H1 (cell line): ENCODE data around the gene IFNG. TPM values are rescaled to one million over a fixed set of nuclear protein-coding genes. Genes with fewer than 3 reads are reported as not detected.

ENCODE experiments used
- CTCF ChIA-PET: fragments of 300-600 bp; sonication (Branson Sonifier 250); formaldehyde crosslinking; loops from one replicate; lab custom pipeline; 2021; ENCODE audit not compliant: partially characterized antibody; lab: Charles Lee
- POLR2A ChIA-PET: fragments of 300-600 bp; sonication (Branson Sonifier 250); formaldehyde crosslinking; loops from one replicate; lab custom pipeline; 2021; ENCODE audit warnings: inconsistent platforms; ENCODE audit not compliant: partially characterized antibody; lab: Charles Lee
- DNase-seq, 2 experiments: peaks; one replicate each; pipeline versions ENCODE4 v3.0.0 to v3.0.0-alpha.2; 2010 to 2022; ENCODE audit warnings: low spot score in 2 of 2, low read depth in 1 of 2, mixed read lengths in 1 of 2
- FAIRE-seq: peaks from 2 replicates; lab custom pipeline; 2011; peaks lifted over from hg19 to GRCh38; lab: Jason Lieb, UNC
- H2AFZ ChIP-seq: 2 replicates; pipeline ENCODE4 v1.8.1; 2012; ENCODE audit warnings: low read length, inconsistent platforms
- H2AK5ac ChIP-seq: 2 replicates; pipeline ENCODE4 v1.6.1; 2013; ENCODE audit warnings: low read depth, low read length
- H2BK120ac ChIP-seq: replicated peaks from 2 replicates; pipeline ENCODE3; 2013; ENCODE audit warnings: low read depth, low read length, inconsistent platforms
- H2BK12ac ChIP-seq: 2 replicates; pipeline ENCODE4 v1.6.1; 2013; ENCODE audit warnings: low read depth, low read length
- H2BK15ac ChIP-seq: 2 replicates; pipeline ENCODE4 v1.6.1; 2013; ENCODE audit warnings: low read length
- H2BK20ac ChIP-seq: 2 replicates; pipeline ENCODE4 v1.6.1; 2013; ENCODE audit warnings: low read length
- H2BK5ac ChIP-seq: 2 replicates; pipeline ENCODE4 v1.6.1; 2013; ENCODE audit warnings: low read depth, low read length
- H3K14ac ChIP-seq: 2 replicates; pipeline ENCODE4 v1.6.1; 2013; ENCODE audit warnings: inconsistent platforms; ENCODE audit not compliant: insufficient read length
- H3K18ac ChIP-seq: 2 replicates; pipeline ENCODE4 v1.6.1; 2013; ENCODE audit warnings: low read length; ENCODE audit errors: extremely low read depth
- H3K23ac ChIP-seq: 2 replicates; pipeline ENCODE4 v1.6.1; 2013; ENCODE audit warnings: inconsistent platforms; ENCODE audit not compliant: insufficient read length
- H3K23me2 ChIP-seq: 2 replicates; pipeline ENCODE4 v1.6.1; 2013; ENCODE audit warnings: low read depth, low read length
- H3K27ac ChIP-seq: 2 replicates; pipeline ENCODE4 v1.6.1; 2011; ENCODE audit warnings: low read depth, low read length, inconsistent platforms
- H3K27me3 ChIP-seq, 4 experiments: replicated peaks in 1 of 4; 1 replicate in 1 of 4; 2 replicates in 3 of 4; pipeline versions ENCODE4 v1.6.1 to v1.8.1; 2011 to 2013; ENCODE audit warnings: low read length in 3 of 4, mild to moderate bottlenecking in 3 of 4, inconsistent platforms in 2 of 4, mixed read lengths in 2 of 4, moderate library complexity in 1 of 4; ENCODE audit not compliant: control insufficient read depth in 3 of 4, insufficient read depth in 3 of 4; ENCODE audit errors: extremely low read depth in 1 of 4
- H3K36me3 ChIP-seq, 4 experiments: 2 replicates each; pipeline versions ENCODE4 v1.6.1 to v1.8.1; 2011 to 2013; ENCODE audit warnings: mild to moderate bottlenecking in 4 of 4, low read length in 3 of 4, moderate library complexity in 2 of 4, control low read depth in 1 of 4, inconsistent platforms in 1 of 4; ENCODE audit not compliant: insufficient read depth in 4 of 4, control insufficient read depth in 2 of 4
- H3K4ac ChIP-seq: replicated peaks from 2 replicates; pipeline ENCODE3; 2013; ENCODE audit warnings: low read length, low read depth, mixed read lengths, inconsistent platforms; ENCODE audit not compliant: insufficient read length
- H3K4me1 ChIP-seq, 4 experiments: replicated peaks in 1 of 4; 1 replicate in 1 of 4; 2 replicates in 3 of 4; pipeline versions ENCODE4 v1.6.1 to v1.8.1; 2011 to 2013; ENCODE audit warnings: low read length in 3 of 4, inconsistent platforms in 2 of 4, mixed read lengths in 1 of 4; ENCODE audit not compliant: insufficient read depth in 4 of 4, control insufficient read depth in 3 of 4
- H3K4me2 ChIP-seq, 2 experiments: 2 replicates each; pipeline versions ENCODE4 v1.6.1 to v1.8.1; 2011 to 2013; ENCODE audit warnings: low read depth in 2 of 2, low read length in 2 of 2, control low read depth in 1 of 2, inconsistent platforms in 1 of 2, mild to moderate bottlenecking in 1 of 2; ENCODE audit not compliant: insufficient read depth in 1 of 2
- H3K4me3 ChIP-seq, 4 experiments: fragments of 200-600, 300-600 bp in 1 of 4; sonication (generic), shearing (Covaris generic), sonication (Bioruptor Twin) in 1 of 4; 2 replicates each; pipeline versions ENCODE4 v1.5.1 to v1.8.1; 2011 to 2016; ENCODE audit warnings: low read length in 4 of 4, low read depth in 3 of 4, control low read depth in 2 of 4, inconsistent platforms in 2 of 4, mild to moderate bottlenecking in 2 of 4, mixed read lengths in 1 of 4, moderate library complexity in 1 of 4; ENCODE audit not compliant: insufficient read depth in 2 of 4; ENCODE audit errors: extremely low read depth in 1 of 4
- H3K56ac ChIP-seq: replicated peaks from 2 replicates; pipeline ENCODE3; 2013; ENCODE audit warnings: low read depth, mild to moderate bottlenecking, mixed read lengths, low read length, inconsistent platforms; ENCODE audit not compliant: insufficient read length
- H3K79me1 ChIP-seq: 2 replicates; pipeline ENCODE4 v1.6.1; 2013; ENCODE audit warnings: low read depth, low read length, control low read depth
- H3K79me2 ChIP-seq, 2 experiments: 2 replicates each; pipeline versions ENCODE4 v1.6.1 to v1.8.1; 2012 to 2013; ENCODE audit warnings: low read length in 2 of 2, mild to moderate bottlenecking in 2 of 2, inconsistent platforms in 1 of 2; ENCODE audit not compliant: insufficient read depth in 2 of 2, control insufficient read depth in 1 of 2
- H3K9ac ChIP-seq, 4 experiments: replicated peaks in 1 of 4; 1 replicate in 1 of 4; 2 replicates in 3 of 4; pipeline versions ENCODE4 v1.6.1 to v1.8.1; 2011 to 2013; ENCODE audit warnings: low read depth in 3 of 4, low read length in 3 of 4, control low read depth in 2 of 4, mild to moderate bottlenecking in 2 of 4, moderate library complexity in 2 of 4, inconsistent platforms in 1 of 4; ENCODE audit errors: extremely low read depth in 1 of 4
- H3K9me3 ChIP-seq, 2 experiments: 2 replicates each; pipeline versions ENCODE4 v1.6.1 to v1.8.1; 2012 to 2013; ENCODE audit warnings: mild to moderate bottlenecking in 2 of 2, moderate library complexity in 2 of 2, control low read depth in 1 of 2, inconsistent platforms in 1 of 2, low read depth in 1 of 2, low read length in 1 of 2, mixed read lengths in 1 of 2; ENCODE audit not compliant: insufficient read depth in 2 of 2
- H4K20me1 ChIP-seq, 2 experiments: replicated peaks in 1 of 2; 2 replicates each; pipeline versions ENCODE3 to v1.8.1; 2011 to 2013; ENCODE audit warnings: inconsistent platforms in 2 of 2, low read length in 2 of 2, mild to moderate bottlenecking in 1 of 2; ENCODE audit not compliant: insufficient read depth in 2 of 2, control insufficient read depth in 1 of 2
- H4K5ac ChIP-seq: 2 replicates; pipeline ENCODE4 v1.6.1; 2013; ENCODE audit warnings: low read length, low read depth, mixed read lengths, inconsistent platforms; ENCODE audit not compliant: insufficient read length
- H4K8ac ChIP-seq: 2 replicates; pipeline ENCODE4 v1.8.0; 2013; ENCODE audit warnings: mild to moderate bottlenecking, moderate library complexity, low read length, inconsistent platforms; ENCODE audit not compliant: insufficient read depth; ENCODE audit errors: extremely low read depth
- H4K91ac ChIP-seq: replicated peaks from 2 replicates; pipeline ENCODE3; 2013; ENCODE audit warnings: low read length, mixed read lengths, inconsistent platforms; ENCODE audit not compliant: insufficient read length
- ATF2 ChIP-seq: IDR thresholded peaks from 2 replicates; pipeline ENCODE4 v1.6.1; 2012; ENCODE audit warnings: low read length, inconsistent platforms
- BRCA1 ChIP-seq: IDR thresholded peaks from 2 replicates; pipeline ENCODE4 v1.6.1; 2012; ENCODE audit warnings: low read depth, low read length, improper control_type of control experiment
- CHD1 ChIP-seq: IDR thresholded peaks from 2 replicates; pipeline ENCODE4 v1.6.1; 2012; ENCODE audit warnings: low read depth, low read length, improper control_type of control experiment
- KDM1A ChIP-seq: fragments of 200-600, 300-600 bp; sonication (generic); IDR thresholded peaks from 2 replicates; pipeline ENCODE4 v1.7.1; 2016; ENCODE audit warnings: mild to moderate bottlenecking, low read length, borderline replicate concordance
- KDM5A ChIP-seq: fragments of 200-600 bp; IDR thresholded peaks from 2 replicates; pipeline ENCODE4 v1.7.1; 2012; ENCODE audit warnings: mild to moderate bottlenecking, low read length, inconsistent platforms, mixed read lengths
- MAFK ChIP-seq: IDR thresholded peaks from 2 replicates; pipeline ENCODE4 v1.6.1; 2012; ENCODE audit warnings: low read depth, mild to moderate bottlenecking, improper control_type of control experiment, low read length
- NANOG ChIP-seq: IDR thresholded peaks from 2 replicates; pipeline ENCODE4 v1.6.1; 2011; ENCODE audit warnings: low read length, low read depth, mild to moderate bottlenecking, inconsistent platforms; ENCODE audit not compliant: insufficient read depth, poor library complexity, severe bottlenecking
- POLR2A ChIP-seq, 2 experiments: IDR thresholded peaks; 1 replicate in 1 of 2; 2 replicates in 1 of 2; pipeline ENCODE4 v1.6.1; 2011; ENCODE audit warnings: low read depth in 2 of 2, low read length in 2 of 2, mild to moderate bottlenecking in 2 of 2; ENCODE audit errors: control extremely low read depth in 1 of 2
- POU5F1 ChIP-seq: IDR thresholded peaks from 2 replicates; pipeline ENCODE4 v1.6.1; 2011; ENCODE audit warnings: low read depth, mild to moderate bottlenecking, low read length, moderate library complexity
- RFX5 ChIP-seq: IDR thresholded peaks from 2 replicates; pipeline ENCODE4 v1.6.1; 2011; ENCODE audit warnings: low read depth, low read length, improper control_type of control experiment, borderline replicate concordance
- SAP30 ChIP-seq: fragments of 300-600 bp; sonication (generic); IDR thresholded peaks from 2 replicates; pipeline ENCODE4 v1.7.1; 2012; ENCODE audit warnings: low read length, moderate library complexity, mild to moderate bottlenecking, inconsistent platforms; ENCODE audit not compliant: insufficient read depth, insufficient replicate concordance
- SP2 ChIP-seq: IDR thresholded peaks from 2 replicates; pipeline ENCODE4 v1.6.1; 2012; ENCODE audit warnings: mild to moderate bottlenecking, low read length, inconsistent platforms
- TAF7 ChIP-seq: optimal IDR thresholded peaks from 2 replicates; pipeline ENCODE3; 2011; ENCODE audit warnings: low read depth, mild to moderate bottlenecking, inconsistent platforms, low read length, moderate library complexity, borderline replicate concordance
- TBP ChIP-seq: IDR thresholded peaks from 2 replicates; pipeline ENCODE4 v1.6.1; 2011; ENCODE audit warnings: low read depth, low read length, improper control_type of control experiment
- WGBS, 2 experiments: shearing (Covaris generic) in 1 of 2; methylation state at CpG; one replicate each; pipeline versions ENCODE4 v1.1.6 to v1.1.7; 2013 to 2015; ENCODE audit warnings: low lambda C conversion rate in 2 of 2, mixed read lengths in 2 of 2, inconsistent platforms in 1 of 2, low coverage in 1 of 2, missing lambda C conversion rate in 1 of 2; ENCODE audit not compliant: insufficient replicate concordance in 2 of 2, insufficient coverage in 1 of 2, insufficient read length in 1 of 2; ENCODE audit errors: extremely low coverage in 1 of 2, missing lambda C conversion rate in 1 of 2; 5-methylcytosine and 5-hydroxymethylcytosine counted together
- polyA plus RNA-seq, 7 experiments: library from polyadenylated mRNA; depleted of rRNA in 3 of 7; stranded (reverse) in 5 of 7; unstranded in 2 of 7; fragments of >200 nt in 5 of 7; fragments of 200-250 nt in 2 of 7; gene quantifications; 1 replicate in 5 of 7; 2 replicates in 1 of 7; 4 replicates in 1 of 7; pipeline versions ENCODE4 v1.2.1 to v1.2.3, GENCODE V29; 2011 to 2013; ENCODE audit warnings: missing spikeins in 2 of 7, mixed read lengths in 2 of 7
- total RNA-seq: library from RNA; stranded (reverse); fragmentation: NEBNext Ultra II Directional; extraction: Animal tissue kit (Norgen Biotek cat#: 25700); gene quantifications from 2 replicates; pipeline ENCODE4 v1.2.1, GENCODE V29; 2021

IFNG gene
- total and polyA plus RNA-seq, 2 of the 8 experiments (the other 6 are each of a cell fraction or from before 2014, with no cell fraction given), result not detected

- H3K14ac ChIP-seq, result no peak overlapping the region
- H2BK12ac ChIP-seq, result no peak overlapping the region
- no peak overlapping the region for H4K91ac ChIP-seq
- no peak overlapping the region for H3K23ac ChIP-seq
- H2AFZ ChIP-seq, result no peak overlapping the region
- no peaks in the 10 kb centered on the region for H3K23me2 ChIP-seq
- no peaks in the 10 kb centered on the region for H4K20me1 ChIP-seq
- H3K56ac ChIP-seq, result no peak overlapping the region
- H2BK15ac ChIP-seq, result no peak overlapping the region
- ChIA-PET POLR2A (no interaction called here), CTCF (interaction anchor here (6.4 kb wide), 1 partner anchor 19 kb away, joined by 27 read pairs; the partner anchor contains the start of gene IFNG)
- H3K27ac ChIP-seq, result no peak overlapping the region
- DNase-seq, result no peak
- H3K9me3 ChIP-seq, result no peaks in the 10 kb centered on the region
- H4K8ac ChIP-seq, result no peak overlapping the region
- H3K9ac ChIP-seq, result no peak overlapping the region
- H3K4me3 ChIP-seq, result no peak overlapping the region
- H2BK120ac ChIP-seq, result no peak overlapping the region
- no peak overlapping the region for H4K5ac ChIP-seq
- no peak overlapping the region for H2BK20ac ChIP-seq
- no peak overlapping the region for H3K4me2 ChIP-seq
- no peaks in the 10 kb centered on the region for H3K79me2 ChIP-seq
- no peak for TF ChIP-seq MAFK
- TF ChIP-seq TAF7, result no peak
- TF ChIP-seq SP2, result no peak
- no peak for TF ChIP-seq CHD1
- TF ChIP-seq POU5F1, result no peak
- no peak for TF ChIP-seq KDM5A
- TF ChIP-seq BRCA1, result no peak
- TF ChIP-seq SAP30, result no peak
- TF ChIP-seq TBP, result no peak
- TF ChIP-seq RFX5, result no peak
- TF ChIP-seq POLR2A (IDR thresholded peaks at IDR 0.05; ENCODE audit: control extremely low read depth in 1 of 2, low read depth in 2 of 2, low read length in 2 of 2), result no peak
- TF ChIP-seq ATF2, result no peak
- TF ChIP-seq NANOG, result no peak
- TF ChIP-seq KDM1A, result no peak
- H3K27me3 ChIP-seq, result no peaks in the 10 kb centered on the region
- no peaks in the 10 kb centered on the region for H3K79me1 ChIP-seq
- 93% methylated on average over 1 of the region's 1 CpG; no CpG with 5 or more reads in 1 of the 2 experiments for WGBS, 2 experiments
- H3K4me1 ChIP-seq, result peaks cover 0 to 7% (median 0%) of the 10 kb centered on the region in 4 experiments; a peak in 4 of 7 replicates
- H3K4ac ChIP-seq, result no peak overlapping the region
- H2AK5ac ChIP-seq, result no peak overlapping the region
- no peak overlapping the region for H3K18ac ChIP-seq
- FAIRE-seq, result no peak
- H2BK5ac ChIP-seq, result no peak overlapping the region
- no peaks in the 10 kb centered on the region for H3K36me3 ChIP-seq
These were observed 20.5 kb downstream of the IFNG start for GRCh38 chr12:68139001-68139400.
